ENCODE measurements around the gene RPTOR.
A peak's percentile ranks its signal among the peaks of the same experiment; 100 is the strongest.

Gene RPTOR

GRCh38 chr17:80847496-80848230, 303.0 kb downstream of the RPTOR start:
- TF ChIP-seq CTCF (conservative IDR thresholded peaks at IDR 0.05; ENCODE audit: low read depth): no peak
- ChIA-PET POLR2A (ENCODE audit: low non-redundant PET) (no interaction called here), CTCF (interaction anchor here (0.6 kb wide), 1 partner anchor 1136 kb away, joined by 6 read pairs; no protein-coding TSS in a partner anchor)
- peak overlapping the region; percentile 79 for H3K27ac ChIP-seq
- DNase-seq (ENCODE audit: low spot score): no peak

- CTCF ChIA-PET: no interaction called here
- POLR2A ChIA-PET (ENCODE audit: low non-redundant PET): no interaction called here
- TF ChIP-seq CTCF (conservative IDR thresholded peaks at IDR 0.05; ENCODE audit: low read depth): no peak
- DNase-seq (ENCODE audit: low spot score): no peak
- peak overlapping the region; percentile 79 for H3K27ac ChIP-seq
Measured at GRCh38 chr17:80848449-80849102, 303.9 kb downstream of the RPTOR start.

GRCh38 chr17:80849119-80849518, 304.5 kb downstream of the RPTOR start:
- peak overlapping the region; percentile 79 for H3K27ac ChIP-seq
- DNase-seq (ENCODE audit: low spot score): no peak
- no peak for TF ChIP-seq CTCF (conservative IDR thresholded peaks at IDR 0.05; ENCODE audit: low read depth)
- ChIA-PET POLR2A (ENCODE audit: low non-redundant PET) (no interaction called here), CTCF (no interaction called here)

- CTCF ChIA-PET: no interaction called here
- TF ChIP-seq CTCF (conservative IDR thresholded peaks at IDR 0.05; ENCODE audit: low read depth): no peak
Measured at GRCh38 chr17:80850109-80850508, 305.5 kb downstream of the RPTOR start.

GRCh38 chr17:80850817-80851216, 306.2 kb downstream of the RPTOR start:
- H3K27ac ChIP-seq: peak overlapping the region; percentile 79
- TF ChIP-seq CTCF (conservative IDR thresholded peaks at IDR 0.05; ENCODE audit: low read depth): no peak
- ChIA-PET POLR2A (ENCODE audit: low non-redundant PET) (no interaction called here), CTCF (no interaction called here)
- no peak for DNase-seq (ENCODE audit: low spot score)

More at GRCh38 chr17:80850109-80850508, 305.5 kb downstream of the RPTOR start:
- no peak for DNase-seq (ENCODE audit: low spot score)
- POLR2A ChIA-PET (ENCODE audit: low non-redundant PET): no interaction called here
- peak overlapping the region; percentile 79 for H3K27ac ChIP-seq

GRCh38 chr17:80851277-80851925, 306.8 kb downstream of the RPTOR start:
- no peak for DNase-seq (ENCODE audit: low spot score)
- ChIA-PET CTCF (no interaction called here), POLR2A (ENCODE audit: low non-redundant PET) (no interaction called here)
- peak overlapping the region; percentile 79 for H3K27ac ChIP-seq
- no peak for TF ChIP-seq CTCF (conservative IDR thresholded peaks at IDR 0.05; ENCODE audit: low read depth)

Data from RWPE1 (cell line).